HG03521 (cell line): Measurements from ENCODE around the gene PIN1.

Source experiments
- ATAC-seq: cut with Tn5 transposase; IDR thresholded peaks from one replicate; pipeline ENCODE4 v1.9.1; 2021; ENCODE audit warnings: mild to moderate bottlenecking, moderate library complexity; ENCODE audit not compliant: unreplicated experiment

The PIN1 gene

GRCh38 chr19:9883231-9883758 is 48.2 kb downstream of the PIN1 start:
- ATAC-seq = no peak

GRCh38 chr19:9883764-9884163 is 48.6 kb downstream of the PIN1 start:
- ATAC-seq = no peak

GRCh38 chr19:9885077-9885552 is 50.0 kb downstream of the PIN1 start:
- no peak for ATAC-seq

GRCh38 chr19:9891609-9892373 is 56.7 kb downstream of the PIN1 start:
- no peak for ATAC-seq
